Measurements from ENCODE around the gene ROGDI. TPM values are rescaled to one million over a fixed set of nuclear protein-coding genes. Genes with fewer than 3 reads are reported as not detected.

The ROGDI gene
- polyA plus RNA-seq, 1 of the 3 experiments (the other 2 are of a cell fraction), result 33.6 TPM

DNA sequence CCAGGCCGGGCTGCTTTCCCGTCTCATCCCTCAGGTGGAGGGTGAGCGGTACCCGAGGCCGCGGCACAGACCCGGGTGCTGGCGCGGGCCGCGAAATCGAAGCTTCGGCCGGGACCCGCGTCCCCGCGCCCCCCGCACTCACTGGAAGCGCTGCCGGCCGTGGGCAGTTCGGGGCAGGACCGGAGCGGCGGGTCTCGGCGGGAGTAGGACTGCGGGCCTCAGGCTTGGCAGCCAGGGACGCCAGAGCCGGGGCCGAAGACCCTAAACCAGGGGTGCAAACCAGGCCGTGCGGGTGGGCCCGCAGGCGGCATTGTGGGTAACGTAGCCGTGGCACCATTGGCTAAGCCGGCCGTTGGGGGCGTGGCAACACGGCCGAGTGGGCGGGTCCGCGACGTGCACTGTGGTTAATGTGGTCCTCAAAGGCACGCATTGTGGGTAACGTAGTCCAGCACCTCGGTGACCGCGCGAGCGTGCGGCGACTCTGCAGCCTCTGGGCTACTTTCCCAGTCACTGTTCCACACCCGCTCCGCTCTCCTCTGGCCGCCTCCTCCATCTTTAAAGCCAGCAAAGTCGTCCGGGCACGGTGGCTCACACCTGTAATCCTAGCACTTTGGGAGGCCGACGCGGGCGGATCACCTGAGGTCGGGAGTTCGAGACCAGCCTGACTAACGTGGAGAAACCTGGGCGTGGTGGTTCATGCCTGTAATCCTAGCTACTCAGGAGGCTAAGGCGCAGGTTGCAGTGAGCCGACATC lies 35.4 kb downstream of the ROGDI start, which contains the start of gene ZNF500:
Gene ZNF500, minus strand, starts transcription at position 288 of the 754 bp plus-strand sequence. CDS start 1,184 bp downstream, outside the sequence.
- Histone ChIP-seq H3K9me3 (no peaks in the 10 kb centered on the region), H3K9me2 (no peaks in the 10 kb centered on the region), H3K4me2 (peak within 1 kb of the TSS; percentile 84), H3K4me1 (ENCODE audit: control insufficient read depth in 1 of 2, insufficient read depth in 2 of 2, low read depth in 1 of 2, low read length in 1 of 2) (peaks cover 5 to 20% of the 10 kb centered on the region in 2 experiments; a peak in 2 of 4 replicates), H3K79me2 (ENCODE audit: insufficient read depth) (peaks cover 40% of the 10 kb centered on the region), H3K27me3 (ENCODE audit: insufficient read depth) (no peaks in the 10 kb centered on the region), H3K9ac (peak within 1 kb of the TSS; percentile 97), H3K27ac (ENCODE audit: low read depth in 2 of 2, low read length in 1 of 2) (peak within 1 kb of the TSS; percentile 54 to 79), H3K4me3 (ENCODE audit: low read depth in 2 of 2, low read length in 1 of 2) (peak within 1 kb of the TSS; percentile 71 to 94), H3F3A (replicated peaks; ENCODE audit: insufficient read depth) (peaks cover 6% of the 10 kb centered on the region), H3K36me3 (replicated peaks in 1 of 2; ENCODE audit: control insufficient read depth in 1 of 2, insufficient read depth in 2 of 2, low read length in 1 of 2) (peaks cover 5 to 18% of the 10 kb centered on the region in 2 experiments), H2AFZ (ENCODE audit: low read depth) (peak within 1 kb of the TSS; percentile 90), H4K20me1 (ENCODE audit: insufficient read depth) (no peaks in the 10 kb centered on the region)
- CTCF ChIA-PET, result no interaction called here
- peak; percentile 97 for DNase-seq
- WGBS (ENCODE audit: low lambda C conversion rate), result 5% methylated on average over 37 of the region's 72 CpGs
- POLR2A ChIA-PET, result interaction anchor here (2.7 to 2.8 kb wide), 2 partner anchors 32 to 35 kb away, joined by 7 to 16 read pairs; partner anchors contain the start of genes ANKS3 and DNAAF8
- TF ChIP-seq, protein P1, sequence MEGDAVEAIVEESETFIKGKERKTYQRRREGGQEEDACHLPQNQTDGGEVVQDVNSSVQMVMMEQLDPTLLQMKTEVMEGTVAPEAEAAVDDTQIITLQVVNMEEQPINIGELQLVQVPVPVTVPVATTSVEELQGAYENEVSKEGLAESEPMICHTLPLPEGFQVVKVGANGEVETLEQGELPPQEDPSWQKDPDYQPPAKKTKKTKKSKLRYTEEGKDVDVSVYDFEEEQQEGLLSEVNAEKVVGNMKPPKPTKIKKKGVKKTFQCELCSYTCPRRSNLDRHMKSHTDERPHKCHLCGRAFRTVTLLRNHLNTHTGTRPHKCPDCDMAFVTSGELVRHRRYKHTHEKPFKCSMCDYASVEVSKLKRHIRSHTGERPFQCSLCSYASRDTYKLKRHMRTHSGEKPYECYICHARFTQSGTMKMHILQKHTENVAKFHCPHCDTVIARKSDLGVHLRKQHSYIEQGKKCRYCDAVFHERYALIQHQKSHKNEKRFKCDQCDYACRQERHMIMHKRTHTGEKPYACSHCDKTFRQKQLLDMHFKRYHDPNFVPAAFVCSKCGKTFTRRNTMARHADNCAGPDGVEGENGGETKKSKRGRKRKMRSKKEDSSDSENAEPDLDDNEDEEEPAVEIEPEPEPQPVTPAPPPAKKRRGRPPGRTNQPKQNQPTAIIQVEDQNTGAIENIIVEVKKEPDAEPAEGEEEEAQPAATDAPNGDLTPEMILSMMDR (IDR thresholded peaks at IDR 0.05), result no peak
- TF ChIP-seq MXI1 (IDR thresholded peaks at IDR 0.05; ENCODE audit: low read depth, low read length) (peak; percentile 76), TAF1 (IDR thresholded peaks at IDR 0.05; ENCODE audit: borderline replicate concordance, low read depth, low read length) (no peak; the same call in 1 of the 2 replicates), SIN3A (IDR thresholded peaks at IDR 0.05; ENCODE audit: borderline replicate concordance, low read depth, low read length) (peak; percentile 43; the same call in 1 of the 2 replicates), MEF2A (IDR thresholded peaks at IDR 0.05; ENCODE audit: borderline replicate concordance, low read depth) (no peak), ELF1 (IDR thresholded peaks at IDR 0.05) (no peak; the same call in 1 of the 2 replicates), GABPA (IDR thresholded peaks at IDR 0.05; ENCODE audit: low read depth) (peak; percentile 57), FOXM1 (IDR thresholded peaks at IDR 0.05; ENCODE audit: low read depth) (no peak), FOXJ3 (CRISPR knock-in tag; IDR thresholded peaks at IDR 0.05) (no peak), ZBTB33 (IDR thresholded peaks at IDR 0.05; ENCODE audit: borderline replicate concordance, low read depth) (peak; percentile 91), CHD2 (IDR thresholded peaks at IDR 0.05; ENCODE audit: low read length, partially characterized antibody) (peak; percentile 95), NFIC (IDR thresholded peaks at IDR 0.05; ENCODE audit: borderline replicate concordance) (no peak), TCF12 (IDR thresholded peaks at IDR 0.05) (no peak), RXRA (IDR thresholded peaks at IDR 0.05; ENCODE audit: borderline replicate concordance, low read depth) (no peak), JUND (IDR thresholded peaks at IDR 0.05) (no peak), REST (IDR thresholded peaks at IDR 0.05; ENCODE audit: low read depth, low read length) (no peak), YY1 (IDR thresholded peaks at IDR 0.05; ENCODE audit: low read depth) (peak; percentile 63; the same call in 1 of the 2 replicates), NRF1 (IDR thresholded peaks at IDR 0.05; ENCODE audit: low read depth, low read length) (peak; percentile 19; the same call in 1 of the 2 replicates), FOSL2 (IDR thresholded peaks at IDR 0.05; ENCODE audit: borderline replicate concordance, low read depth) (no peak), RFX5 (IDR thresholded peaks at IDR 0.05; ENCODE audit: low read length) (no peak), EP300 (IDR thresholded peaks at IDR 0.05; ENCODE audit: borderline replicate concordance in 1 of 2, low read depth in 1 of 2, low read length in 1 of 2) (no peak)
- TF ChIP-seq, protein P2, sequence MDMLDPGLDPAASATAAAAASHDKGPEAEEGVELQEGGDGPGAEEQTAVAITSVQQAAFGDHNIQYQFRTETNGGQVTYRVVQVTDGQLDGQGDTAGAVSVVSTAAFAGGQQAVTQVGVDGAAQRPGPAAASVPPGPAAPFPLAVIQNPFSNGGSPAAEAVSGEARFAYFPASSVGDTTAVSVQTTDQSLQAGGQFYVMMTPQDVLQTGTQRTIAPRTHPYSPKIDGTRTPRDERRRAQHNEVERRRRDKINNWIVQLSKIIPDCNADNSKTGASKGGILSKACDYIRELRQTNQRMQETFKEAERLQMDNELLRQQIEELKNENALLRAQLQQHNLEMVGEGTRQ (IDR thresholded peaks at IDR 0.05; ENCODE audit: borderline replicate concordance, low read depth, low read length), result no peak
- TF ChIP-seq, protein P3, sequence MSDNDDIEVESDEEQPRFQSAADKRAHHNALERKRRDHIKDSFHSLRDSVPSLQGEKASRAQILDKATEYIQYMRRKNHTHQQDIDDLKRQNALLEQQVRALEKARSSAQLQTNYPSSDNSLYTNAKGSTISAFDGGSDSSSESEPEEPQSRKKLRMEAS (IDR thresholded peaks at IDR 0.05; ENCODE audit: low read depth), result no peak; the same call in 1 of the 2 replicates
- TF ChIP-seq, protein P4, sequence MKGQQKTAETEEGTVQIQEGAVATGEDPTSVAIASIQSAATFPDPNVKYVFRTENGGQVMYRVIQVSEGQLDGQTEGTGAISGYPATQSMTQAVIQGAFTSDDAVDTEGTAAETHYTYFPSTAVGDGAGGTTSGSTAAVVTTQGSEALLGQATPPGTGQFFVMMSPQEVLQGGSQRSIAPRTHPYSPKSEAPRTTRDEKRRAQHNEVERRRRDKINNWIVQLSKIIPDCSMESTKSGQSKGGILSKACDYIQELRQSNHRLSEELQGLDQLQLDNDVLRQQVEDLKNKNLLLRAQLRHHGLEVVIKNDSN (IDR thresholded peaks at IDR 0.05; ENCODE audit: borderline replicate concordance, low read depth), result no peak
